Iris pigment epithelial cell (primary cell): ENCODE results near the gene SPIN3.
"Not testable (repeated sequence)": the region's sequence is repeated elsewhere in the genome, so short reads cannot be mapped to it uniquely, and the experiment has no call there.

Experiments
- DNase-seq: peaks from one replicate; pipeline ENCODE4 v3.0.0-alpha.2; 2011; ENCODE audit warnings: low read depth

The SPIN3 gene

DNA sequence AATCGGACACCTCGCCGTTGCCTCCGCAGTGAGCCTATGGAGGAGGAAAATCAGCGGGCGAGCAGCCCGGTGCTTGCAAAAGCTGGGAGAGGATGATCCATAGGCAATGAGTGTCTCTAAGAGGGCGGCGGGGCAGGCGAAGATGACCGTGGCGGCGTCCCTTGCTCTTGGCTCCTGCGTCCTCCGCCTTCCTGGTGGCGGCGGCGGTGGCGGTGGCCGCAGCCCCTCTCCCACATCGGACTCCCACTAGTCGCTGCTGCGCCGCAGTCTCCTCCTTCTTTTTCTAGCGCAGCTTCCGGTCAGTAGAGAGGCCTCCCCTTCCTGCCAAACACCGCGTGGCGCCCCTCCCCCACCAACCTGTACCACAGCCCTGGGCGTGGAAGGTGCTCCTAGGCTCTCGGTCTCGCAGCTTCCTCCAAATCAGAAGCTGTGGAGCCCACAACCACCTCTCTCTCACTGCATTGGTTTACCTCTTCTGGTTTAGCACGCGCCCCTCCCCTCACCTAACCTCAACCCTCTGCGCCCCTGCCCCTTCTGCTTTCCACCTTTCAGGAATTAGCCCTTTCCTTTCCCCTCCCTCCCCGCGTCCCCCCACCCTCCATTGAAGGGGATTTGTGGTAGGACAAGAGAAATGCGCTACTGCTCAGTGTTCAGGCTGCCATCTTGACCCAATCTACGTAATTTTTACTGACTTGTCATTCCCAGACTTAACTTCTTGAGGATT lies at the start of gene SPIN3:
TSS of gene SPIN3 (minus strand) at position 271 of the 724 bp plus-strand sequence. CDS start 594 bp downstream, outside the sequence.
- peak; percentile 70 for DNase-seq

DNA sequence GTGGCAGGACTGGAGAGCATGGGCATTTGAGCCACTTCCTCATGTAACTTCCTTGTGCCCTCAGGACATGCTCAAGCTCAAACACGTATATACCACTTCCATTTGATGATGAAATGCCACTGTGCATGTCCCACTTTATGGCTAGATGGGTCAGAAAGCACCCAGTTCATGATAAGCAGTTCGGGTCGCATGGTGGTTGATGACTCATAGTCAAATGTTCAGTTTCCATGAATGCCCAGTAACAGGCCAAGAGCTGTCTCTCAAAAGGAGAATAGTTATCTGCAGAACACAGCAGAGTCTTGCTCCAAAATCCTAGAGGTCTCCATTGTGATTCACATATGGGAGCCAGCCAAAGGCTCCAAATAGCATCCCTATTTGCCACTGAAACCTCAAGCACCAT lies 48.9 kb upstream of the SPIN3 start:
- DNase-seq = no peak

DNA sequence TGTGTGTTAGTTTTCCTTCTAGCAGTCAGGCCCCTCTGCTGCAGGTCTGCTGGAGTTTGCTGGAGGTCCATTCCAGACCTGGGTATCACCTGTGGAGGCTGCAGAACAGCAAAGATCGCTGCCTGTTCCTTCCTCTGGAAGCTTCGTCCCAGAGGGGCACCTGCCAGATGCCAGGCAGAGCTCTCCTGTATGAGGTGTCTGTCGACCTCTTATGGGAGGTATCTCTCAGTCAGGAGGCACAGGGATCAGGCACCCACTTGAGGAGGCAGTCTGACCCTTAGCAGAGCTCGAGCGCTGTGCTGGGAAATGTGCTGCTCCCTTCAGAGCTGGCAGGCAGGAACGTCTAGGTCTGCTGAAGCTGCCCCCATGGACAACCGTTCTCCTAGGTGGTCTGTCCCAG lies 41.9 kb upstream of the SPIN3 start:
- DNase-seq = not testable (repeated sequence)

DNA sequence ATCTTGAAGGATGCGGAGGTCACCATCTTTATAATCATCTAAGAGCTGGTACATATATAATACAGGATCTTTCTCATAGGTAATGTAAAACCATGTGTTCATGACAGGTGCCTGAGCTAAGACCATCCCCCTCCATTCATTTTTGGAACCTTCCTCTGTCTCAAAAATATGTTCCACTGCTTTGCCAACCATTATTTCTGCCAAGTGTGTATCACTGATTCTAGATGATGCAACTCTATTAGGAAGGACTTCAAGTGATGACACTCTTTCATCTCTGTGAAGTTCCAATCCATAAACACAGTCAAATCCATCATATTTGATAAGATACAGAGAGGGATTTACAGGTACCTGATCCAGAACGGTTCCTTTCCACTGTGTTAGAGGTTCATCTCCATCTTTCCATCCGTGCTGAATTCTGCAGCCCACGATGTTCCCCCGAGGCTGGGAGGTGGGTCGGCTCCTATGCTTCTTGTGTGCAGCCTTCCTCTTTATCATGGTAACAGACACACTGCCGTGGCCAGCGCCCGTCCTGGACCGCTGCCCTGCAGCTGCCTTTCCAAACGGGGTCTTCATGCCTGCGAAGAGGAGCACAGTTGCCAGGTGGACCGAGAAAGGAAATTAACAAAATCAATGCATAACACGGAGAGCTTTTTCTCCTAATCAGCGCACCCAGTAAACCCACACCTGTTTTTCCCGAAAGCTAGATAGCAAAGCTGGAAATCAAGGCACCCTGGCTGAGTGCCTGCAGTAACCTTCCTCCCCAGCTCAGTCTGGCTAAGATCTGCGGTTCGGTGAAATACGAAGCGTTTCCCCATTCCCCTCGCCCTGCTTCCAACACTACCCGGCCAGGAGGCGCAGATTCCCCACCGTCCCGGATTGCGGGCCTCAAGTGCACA lies 718 bp downstream of the SPIN3 start:
- DNase-seq = no peak

DNA sequence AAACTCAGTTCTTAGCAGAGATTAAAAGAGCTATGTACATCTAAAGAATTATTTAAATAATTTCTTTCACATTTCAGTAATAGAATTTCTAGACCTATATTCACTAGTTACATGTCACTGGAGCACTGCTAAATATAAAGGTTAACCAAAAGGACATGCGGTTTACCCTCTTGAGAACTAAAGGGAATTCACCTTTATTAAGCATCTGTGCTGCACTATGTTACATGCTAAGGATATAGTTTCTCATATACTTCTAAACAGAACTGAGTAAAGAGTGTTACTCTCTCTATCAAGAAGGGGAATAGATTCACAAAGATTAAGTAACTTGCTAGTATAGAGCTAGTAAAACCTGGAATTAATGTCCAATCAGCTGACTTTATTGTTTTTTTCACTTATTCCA lies 7.6 kb downstream of the SPIN3 start:
- DNase-seq = no peak

DNA sequence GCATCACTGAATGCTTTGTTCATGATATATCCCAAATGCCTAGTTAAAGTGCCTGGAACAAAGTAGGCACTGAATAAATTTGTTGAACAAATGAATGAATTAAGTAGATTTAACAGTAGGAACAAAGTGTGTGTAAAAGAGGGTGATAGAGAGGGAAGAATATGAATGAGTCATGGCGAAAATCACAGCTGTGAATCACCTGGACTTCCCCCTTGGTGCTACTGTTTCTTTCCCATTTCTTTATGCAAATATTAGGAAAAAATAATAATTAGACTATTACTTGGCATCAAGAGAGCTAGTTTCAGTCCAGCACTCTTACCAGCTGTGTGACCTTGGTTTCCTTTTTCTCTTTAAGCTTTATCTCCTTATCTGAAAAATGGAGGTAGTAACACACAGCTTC lies 9.2 kb downstream of the SPIN3 start:
- DNase-seq = no peak

DNA sequence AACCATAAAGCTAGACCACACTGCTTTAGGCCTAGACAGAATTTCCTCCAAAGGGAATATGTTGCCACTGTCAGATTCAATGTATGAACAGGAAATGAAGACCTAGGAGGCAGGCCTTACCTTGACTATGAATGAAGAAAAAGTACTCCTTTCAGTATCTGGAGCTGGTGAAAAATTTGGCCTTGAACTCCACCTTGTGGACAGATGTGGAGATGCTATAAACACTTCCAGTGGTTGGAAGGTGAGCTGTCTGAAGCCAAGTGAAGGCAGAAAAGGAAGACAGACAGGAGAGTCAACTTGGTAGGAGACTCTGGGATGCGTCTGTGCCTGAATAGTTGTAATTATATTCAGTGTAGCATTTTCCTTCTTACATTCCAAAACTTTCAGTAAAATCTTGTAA lies 17.2 kb downstream of the SPIN3 start:
- DNase-seq = peak; percentile 43

DNA sequence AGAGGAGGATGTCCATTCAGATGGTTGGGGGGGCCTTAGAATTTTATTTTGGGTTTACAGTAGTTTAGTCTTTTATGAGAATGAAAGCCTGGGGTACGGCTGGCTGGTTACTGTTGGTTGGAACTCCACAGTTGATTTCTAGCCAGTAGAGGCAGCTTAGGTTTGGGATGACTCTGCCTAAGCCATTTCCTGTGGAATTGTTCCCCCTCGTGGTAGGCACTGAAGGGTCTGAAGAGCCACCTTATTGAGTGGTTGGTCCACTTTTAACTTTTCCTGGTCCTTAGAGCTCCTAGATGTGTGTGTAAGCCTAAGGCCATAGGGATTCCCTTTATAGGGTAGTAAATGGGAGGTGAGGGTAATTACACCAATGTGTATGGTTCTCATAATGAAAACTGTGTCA lies 19.7 kb downstream of the SPIN3 start:
- no peak for DNase-seq

DNA sequence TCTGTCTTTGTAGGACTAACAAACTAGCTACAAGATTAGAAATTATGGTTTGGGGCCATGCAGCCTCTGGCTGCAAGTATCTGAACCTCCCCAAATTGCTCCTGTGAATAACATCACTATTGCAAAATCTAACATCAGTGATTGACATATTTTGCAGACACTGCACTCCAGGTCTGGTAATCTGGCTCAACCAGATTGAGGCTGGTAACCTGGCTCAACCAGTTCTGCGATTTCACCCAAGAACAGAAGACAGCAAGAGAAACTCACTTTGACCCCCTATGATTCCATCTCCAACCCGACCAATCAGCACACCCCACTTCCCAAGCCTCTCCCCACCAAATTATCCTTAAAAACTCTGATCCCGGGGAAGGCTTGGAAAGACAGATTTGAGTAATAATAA lies 20.9 kb downstream of the SPIN3 start:
- no peak for DNase-seq

DNA sequence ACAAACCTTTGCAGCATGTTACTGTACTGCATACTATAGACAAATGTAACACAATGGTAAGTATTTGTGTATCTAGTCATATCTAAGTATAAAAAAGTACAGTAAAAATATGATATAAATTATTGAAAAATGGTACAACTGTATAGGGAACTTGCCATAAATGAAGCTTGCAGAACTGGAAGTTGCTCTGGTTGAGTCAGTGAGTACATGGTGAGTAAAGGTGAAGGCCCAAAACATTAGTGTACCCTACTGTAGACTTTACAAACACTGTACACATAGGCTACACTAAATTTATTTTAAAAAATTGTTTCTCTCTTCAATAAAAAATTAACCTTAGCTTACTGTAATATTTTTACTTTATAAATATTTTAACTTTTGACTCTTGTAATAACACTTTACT lies 25.8 kb downstream of the SPIN3 start:
- DNase-seq = no peak

DNA sequence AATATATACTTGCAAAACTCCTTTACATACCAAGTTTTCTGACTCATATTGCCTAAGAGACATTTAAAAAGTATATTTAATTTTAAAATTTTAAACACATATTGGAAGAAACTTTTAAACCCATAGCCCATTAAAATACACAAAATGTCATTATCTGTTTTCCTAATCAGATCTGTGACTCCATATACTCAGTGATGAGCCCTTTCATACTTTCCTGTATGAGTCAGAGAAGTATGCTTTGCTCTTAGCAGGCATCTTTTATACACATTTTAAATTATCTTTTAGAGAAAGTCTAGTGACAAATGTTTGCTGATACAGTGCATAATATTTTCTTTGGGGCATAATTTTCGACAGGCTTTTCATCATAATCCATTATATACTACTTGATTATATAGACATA lies 26.4 kb downstream of the SPIN3 start:
- peak; percentile 29 for DNase-seq

DNA sequence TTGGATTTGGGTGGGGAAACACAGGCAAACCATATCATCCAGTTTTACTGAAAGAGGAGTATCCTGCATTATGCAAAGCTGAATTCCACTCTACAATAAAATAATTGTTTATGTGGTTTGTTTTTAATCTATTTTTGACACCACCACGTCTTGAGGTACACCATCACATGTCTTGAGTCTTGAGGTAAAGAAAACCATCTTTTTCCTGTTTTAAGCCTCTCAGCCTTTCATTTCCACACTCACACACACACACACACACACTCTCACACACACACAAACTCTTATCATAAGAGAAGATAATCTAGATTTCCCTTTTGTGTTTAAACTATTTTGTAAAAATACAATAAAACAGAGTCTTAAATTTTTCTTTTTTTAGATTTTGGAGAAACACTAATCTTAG lies 32.0 kb downstream of the SPIN3 start:
- no peak for DNase-seq

DNA sequence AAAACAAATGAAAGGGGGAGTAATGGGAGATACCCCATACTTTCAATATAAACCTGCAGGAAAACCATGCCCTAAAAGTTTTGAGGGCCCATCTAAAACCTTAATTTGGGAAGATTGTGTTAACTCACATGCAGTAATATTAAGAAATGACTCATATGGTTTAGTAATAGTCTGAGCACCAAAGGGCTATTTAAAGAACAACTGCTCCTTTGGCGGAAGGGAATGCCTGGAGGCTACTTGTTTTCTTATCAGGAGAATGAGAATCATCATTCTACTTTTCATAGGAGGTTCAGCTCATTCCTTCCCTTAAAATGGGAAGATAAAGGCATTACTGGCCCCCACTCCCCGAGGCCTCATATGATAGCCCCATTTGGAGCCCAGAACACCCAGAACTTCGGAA lies 47.6 kb downstream of the SPIN3 start:
- DNase-seq = peak; percentile 13

DNA sequence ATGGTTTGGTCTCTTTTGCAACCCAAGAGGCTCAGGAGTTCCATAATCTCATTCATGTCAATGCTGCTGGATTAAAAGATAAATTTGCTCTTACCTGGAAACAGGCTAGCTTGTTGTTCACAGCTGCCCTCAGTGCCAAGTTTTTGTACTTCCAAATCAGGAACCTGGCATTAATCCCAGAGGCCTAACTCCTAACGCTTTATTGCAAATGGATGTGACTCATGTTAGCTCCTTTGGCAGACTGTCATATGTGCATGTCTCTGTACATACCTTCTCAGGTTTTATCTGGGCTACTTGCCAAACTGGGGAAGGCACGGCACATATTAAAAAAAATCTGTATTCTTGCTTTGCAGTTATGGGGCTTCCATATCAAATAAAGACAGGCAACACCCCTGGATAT lies 49.1 kb downstream of the SPIN3 start:
- peak; percentile 47 for DNase-seq

DNA sequence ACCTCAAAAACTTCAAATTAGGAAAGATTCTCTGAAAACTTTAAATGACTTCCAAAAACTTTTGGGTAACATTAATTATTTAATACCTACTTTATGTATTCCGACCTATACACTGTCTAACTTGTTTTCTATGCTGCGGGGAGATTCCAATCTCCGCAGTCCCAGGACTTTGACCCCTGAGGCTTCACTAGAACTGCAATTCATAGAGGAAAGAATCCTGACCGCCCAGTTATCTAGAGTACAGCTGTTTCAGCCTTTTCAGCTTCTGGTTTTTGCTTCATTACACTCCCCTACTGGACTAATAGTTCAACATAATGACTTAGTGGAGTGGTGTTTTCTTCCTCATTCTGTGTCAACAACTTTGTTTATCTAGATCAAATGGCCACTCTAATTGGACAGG lies 50.1 kb downstream of the SPIN3 start:
- DNase-seq = not testable (repeated sequence)

DNA sequence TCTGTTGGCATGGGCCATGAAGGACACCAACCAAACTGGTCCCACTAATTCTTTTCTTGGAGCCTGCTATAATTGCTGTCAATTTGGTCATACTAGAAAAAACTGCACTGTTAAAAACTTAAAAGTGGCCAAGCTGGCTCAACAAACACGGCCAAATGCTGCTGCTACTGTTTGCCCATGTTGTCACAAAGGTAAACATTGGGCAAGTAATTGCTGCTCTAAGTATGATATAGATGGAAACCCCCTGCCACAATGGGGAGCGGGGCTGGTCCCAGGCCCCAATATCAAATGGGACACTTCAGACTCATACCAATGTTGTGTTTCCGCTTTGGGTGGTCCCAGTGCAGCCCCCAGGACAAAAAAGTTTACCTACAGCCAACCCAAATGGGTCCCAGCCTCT lies 52.1 kb downstream of the SPIN3 start:
- DNase-seq = no peak
